HTR-8/SVneo (cell line): Measurements from ENCODE around the gene KCNK13.
"Not testable (repeated sequence)": the region's sequence is repeated elsewhere in the genome, so short reads cannot be mapped to it uniquely, and the experiment has no call there.

Experiments used
- DNase-seq: peaks from one replicate; pipeline ENCODE4 v3.0.0; 2011; ENCODE audit warnings: low spot score, mixed read lengths; ENCODE audit not compliant: insufficient read length
- FAIRE-seq: peaks from 2 replicates; lab custom pipeline; 2011; peaks lifted over from hg19 to GRCh38; lab: Jason Lieb, UNC

The KCNK13 gene

GRCh38 chr14:90184571-90185266 is 122.9 kb downstream of the KCNK13 start:
- no peak for DNase-seq
- no peak for FAIRE-seq

DNA sequence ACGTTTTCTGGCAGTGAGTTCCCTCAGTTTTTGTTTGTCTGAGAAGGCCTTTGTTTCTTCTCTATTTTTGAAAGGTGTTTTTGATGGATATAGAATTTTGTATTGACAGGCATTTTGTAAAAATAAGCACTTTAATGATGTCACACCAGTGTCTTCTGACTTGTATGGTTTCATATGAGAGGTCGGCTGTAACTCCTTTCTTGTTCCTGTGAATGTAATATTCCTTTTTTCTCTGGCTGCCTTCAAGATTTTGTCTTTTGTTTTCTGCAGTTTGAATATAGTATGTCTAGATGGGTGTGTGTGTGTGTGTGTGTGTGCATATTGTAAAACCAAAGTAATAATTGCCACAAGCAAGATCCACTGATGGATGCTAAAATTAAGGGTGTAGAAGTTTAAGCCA is 126.8 kb downstream of the KCNK13 start:
- DNase-seq (no peak), FAIRE-seq (no peak)

GRCh38 chr14:90191154-90191553 is 129.4 kb downstream of the KCNK13 start:
- FAIRE-seq = no peak
- no peak for DNase-seq

DNA sequence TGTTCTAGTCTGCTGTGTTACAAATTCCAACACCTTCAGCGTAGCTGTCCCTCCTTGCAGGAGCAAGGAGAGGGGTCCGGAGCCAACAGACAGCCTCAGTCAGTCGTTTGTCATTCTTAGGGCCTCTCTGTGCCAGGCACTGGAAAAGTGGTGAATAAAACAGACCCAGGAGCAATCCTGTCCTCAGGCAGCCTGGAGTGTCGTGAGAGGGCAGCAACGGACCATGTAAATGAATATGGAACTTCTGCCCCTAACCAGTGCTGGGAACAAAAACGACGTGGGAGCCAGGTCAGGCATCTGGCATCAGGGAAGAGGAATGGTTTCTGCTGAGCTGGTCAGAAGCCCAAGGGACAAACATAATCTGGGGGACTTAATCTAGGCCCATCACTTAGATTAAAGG is 129.8 kb downstream of the KCNK13 start:
- DNase-seq = no peak
- FAIRE-seq = no peak

GRCh38 chr14:90193925-90194324 is 132.1 kb downstream of the KCNK13 start:
- DNase-seq = no peak
- no peak for FAIRE-seq

DNA sequence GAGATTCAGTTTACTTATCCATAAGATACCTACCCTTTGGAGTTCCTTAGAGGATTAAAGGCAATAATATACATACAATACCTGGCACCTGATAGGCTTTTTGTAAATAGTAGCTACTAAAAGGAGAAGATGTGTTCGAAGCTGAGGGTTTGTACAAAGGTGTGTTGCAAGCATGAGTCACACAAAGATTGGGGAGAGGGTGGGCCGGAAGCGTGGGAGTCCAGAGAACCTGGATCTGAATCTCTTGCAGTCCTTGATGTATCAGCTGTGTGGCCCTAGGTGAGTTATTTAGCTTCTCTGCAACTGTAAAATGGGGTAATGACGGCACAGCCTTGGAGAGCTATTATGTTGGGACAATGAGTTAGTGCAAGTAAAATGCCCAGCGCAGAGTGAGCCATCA is 132.9 kb downstream of the KCNK13 start:
- DNase-seq (no peak), FAIRE-seq (no peak)

- FAIRE-seq = no peak
- DNase-seq = no peak
These were observed 136.8 kb downstream of the KCNK13 start for GRCh38 chr14:90198541-90199060.

DNA sequence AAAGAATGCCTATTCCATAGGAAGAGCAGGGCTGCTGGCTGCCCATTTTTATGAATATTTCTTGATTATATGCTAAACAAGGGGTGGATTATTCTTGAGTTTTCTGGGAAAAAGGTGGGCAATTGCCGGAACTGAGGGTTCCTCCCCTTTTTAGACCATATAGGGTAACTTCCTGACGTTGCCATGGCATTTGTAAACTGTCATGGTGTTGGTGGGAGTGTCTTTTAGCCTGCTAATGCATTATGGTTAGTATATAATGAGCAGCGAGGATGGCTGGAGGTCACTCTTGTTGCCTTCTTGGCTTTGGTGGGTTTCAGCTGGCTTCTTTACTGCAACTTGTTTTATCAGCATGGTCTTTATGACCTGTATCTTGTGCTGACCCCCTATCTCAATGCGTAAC is 138.8 kb downstream of the KCNK13 start:
- not testable (repeated sequence) for FAIRE-seq, DNase-seq

- no peak for DNase-seq
These were observed 139.6 kb downstream of the KCNK13 start for GRCh38 chr14:90201344-90201743.

DNA sequence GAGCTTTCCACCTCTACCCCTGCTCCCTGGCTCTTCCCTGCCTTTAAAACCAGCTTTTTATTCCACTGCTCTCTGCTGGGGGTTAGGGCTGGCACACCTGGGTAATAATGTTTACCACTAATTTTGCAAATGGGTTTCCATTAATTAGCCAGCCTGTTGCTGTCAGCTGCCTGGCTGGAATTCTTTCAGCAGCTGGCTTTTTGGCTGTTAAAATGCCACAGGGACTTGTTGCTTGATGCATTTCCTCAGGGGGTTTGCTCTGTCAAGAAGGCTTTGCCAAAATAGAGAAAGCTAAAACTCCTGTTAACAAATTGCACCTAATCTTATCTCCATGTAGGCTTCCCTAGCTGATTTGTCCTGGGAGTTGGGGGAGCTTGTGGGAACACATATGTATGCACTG is 142.7 kb downstream of the KCNK13 start:
- no peak for DNase-seq
- no peak for FAIRE-seq

More at GRCh38 chr14:90201344-90201743, 139.6 kb downstream of the KCNK13 start:
- FAIRE-seq = no peak

GRCh38 chr14:90213099-90213748 is 151.4 kb downstream of the KCNK13 start:
- DNase-seq (no peak), FAIRE-seq (no peak)

DNA sequence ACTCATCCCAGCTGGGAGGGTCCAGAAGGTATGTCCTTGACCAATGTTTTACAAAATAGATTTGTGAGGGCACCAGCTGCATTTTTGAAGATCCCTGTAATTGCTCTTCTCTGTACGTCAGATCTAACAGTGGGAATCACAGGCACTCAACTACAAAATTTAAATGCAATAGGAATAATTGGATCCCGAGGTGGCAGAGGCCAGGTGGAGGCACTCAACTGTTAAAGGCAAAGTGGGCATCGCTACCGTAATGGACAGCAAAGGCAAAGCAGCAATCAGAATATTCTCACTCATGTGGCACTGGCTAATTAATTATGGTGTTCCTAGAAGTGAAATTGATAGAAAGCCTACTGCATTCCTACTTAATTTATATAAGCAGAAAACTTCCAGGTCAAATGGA is 166.7 kb downstream of the KCNK13 start:
- no peak for DNase-seq
- FAIRE-seq = no peak

GRCh38 chr14:90229942-90230341 is 168.1 kb downstream of the KCNK13 start:
- not testable (repeated sequence) for DNase-seq, FAIRE-seq
